ENCODE results near the gene DNAH7. TPM values are rescaled to one million over a fixed set of nuclear protein-coding genes. Genes with fewer than 3 reads are reported as not detected.

DNAH7 gene
- total and polyA plus RNA-seq, 2 donors (not counting 1 experiment from before 2014, with no cell fraction given) = 0.37 to 0.99 TPM

DNA sequence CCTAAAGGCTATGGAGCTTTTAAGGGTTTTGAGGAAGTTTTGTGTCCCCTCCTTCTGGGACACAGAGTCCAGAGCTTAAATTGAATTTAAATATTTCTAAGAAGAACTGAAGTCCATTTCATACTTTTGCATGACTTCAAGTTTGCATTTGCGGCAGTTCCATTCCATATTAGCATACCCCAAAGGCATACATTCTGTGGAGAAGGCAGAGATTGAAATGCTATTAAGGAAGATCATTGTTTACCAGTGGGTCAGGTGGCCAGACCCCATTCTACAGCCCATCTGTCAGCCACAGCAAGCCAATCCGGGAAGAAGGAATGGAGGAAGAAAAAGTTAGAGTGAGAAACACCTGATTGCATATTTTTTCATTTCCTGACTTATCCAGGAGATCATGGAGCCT lies 75.0 kb downstream of the DNAH7 start:
- H3K27me3 ChIP-seq (ENCODE audit: control insufficient read depth, insufficient read depth, low read length) = no peaks in the 10 kb centered on the region
- no peak overlapping the region for H3K27ac ChIP-seq (ENCODE audit: insufficient read depth, low read length)
- no peak overlapping the region for H3K9ac ChIP-seq (ENCODE audit: insufficient read depth, low read length)
- H3K9me3 ChIP-seq (ENCODE audit: control insufficient read depth, insufficient read depth, low read depth, low read length) = no peaks in the 10 kb centered on the region
- DNase-seq (ENCODE audit: low read depth in 2 of 2) = no peak
- no peaks in the 10 kb centered on the region for H3K36me3 ChIP-seq (ENCODE audit: control insufficient read depth, insufficient read depth, low read length)
- no peak for TF ChIP-seq EZH2 (IDR thresholded peaks at IDR 0.05; ENCODE audit: low read length, missing control alignments)
- TF ChIP-seq, protein P1, sequence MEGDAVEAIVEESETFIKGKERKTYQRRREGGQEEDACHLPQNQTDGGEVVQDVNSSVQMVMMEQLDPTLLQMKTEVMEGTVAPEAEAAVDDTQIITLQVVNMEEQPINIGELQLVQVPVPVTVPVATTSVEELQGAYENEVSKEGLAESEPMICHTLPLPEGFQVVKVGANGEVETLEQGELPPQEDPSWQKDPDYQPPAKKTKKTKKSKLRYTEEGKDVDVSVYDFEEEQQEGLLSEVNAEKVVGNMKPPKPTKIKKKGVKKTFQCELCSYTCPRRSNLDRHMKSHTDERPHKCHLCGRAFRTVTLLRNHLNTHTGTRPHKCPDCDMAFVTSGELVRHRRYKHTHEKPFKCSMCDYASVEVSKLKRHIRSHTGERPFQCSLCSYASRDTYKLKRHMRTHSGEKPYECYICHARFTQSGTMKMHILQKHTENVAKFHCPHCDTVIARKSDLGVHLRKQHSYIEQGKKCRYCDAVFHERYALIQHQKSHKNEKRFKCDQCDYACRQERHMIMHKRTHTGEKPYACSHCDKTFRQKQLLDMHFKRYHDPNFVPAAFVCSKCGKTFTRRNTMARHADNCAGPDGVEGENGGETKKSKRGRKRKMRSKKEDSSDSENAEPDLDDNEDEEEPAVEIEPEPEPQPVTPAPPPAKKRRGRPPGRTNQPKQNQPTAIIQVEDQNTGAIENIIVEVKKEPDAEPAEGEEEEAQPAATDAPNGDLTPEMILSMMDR (conservative IDR thresholded peaks at IDR 0.05 in 1 of 2, IDR thresholded peaks at IDR 0.05 in 1 of 2; ENCODE audit: low read depth in 1 of 2, low read length in 2 of 2) = no peak
- H4K20me1 ChIP-seq (ENCODE audit: control insufficient read depth, extremely low read depth, insufficient read depth, low read length) = no peaks in the 10 kb centered on the region
- no peaks in the 10 kb centered on the region for H3K4me1 ChIP-seq (ENCODE audit: control insufficient read depth, extremely low read depth, insufficient read depth, low read length)
- H3K4me2 ChIP-seq (ENCODE audit: extremely low read depth, insufficient read depth, low read length) = no peak overlapping the region
- no peak overlapping the region for H3K4me3 ChIP-seq (replicated peaks in 1 of 4; ENCODE audit: control extremely low read depth in 1 of 4, insufficient read depth in 1 of 4, low read depth in 3 of 4, low read length in 4 of 4)
- no peaks in the 10 kb centered on the region for H3K79me2 ChIP-seq (ENCODE audit: control insufficient read depth, insufficient read depth, low read length)
- H2AFZ ChIP-seq (ENCODE audit: low read length) = no peak overlapping the region

DNA sequence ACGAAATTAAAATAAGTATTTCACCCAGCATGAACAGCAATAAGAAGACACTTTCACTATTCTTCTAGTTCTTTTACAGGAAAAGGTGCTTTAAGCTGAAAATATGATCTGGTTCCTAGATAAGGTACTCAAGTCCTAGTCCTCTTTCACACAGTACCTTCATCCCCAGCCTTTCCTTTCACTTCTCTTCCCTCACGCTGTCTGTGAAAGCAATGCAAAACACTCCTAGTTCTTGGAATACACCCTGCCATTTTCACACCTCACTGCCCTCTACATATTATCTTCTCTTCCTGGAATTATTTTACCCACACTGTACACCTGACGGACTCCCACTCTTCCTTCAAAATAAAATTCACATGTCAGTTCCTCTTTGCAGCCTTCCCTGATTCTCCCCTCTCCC lies 82.9 kb downstream of the DNAH7 start:
- no peak overlapping the region for H3K4me2 ChIP-seq (ENCODE audit: extremely low read depth, insufficient read depth, low read length)
- no peaks in the 10 kb centered on the region for H4K20me1 ChIP-seq (ENCODE audit: control insufficient read depth, extremely low read depth, insufficient read depth, low read length)
- H3K4me3 ChIP-seq (replicated peaks in 1 of 4; ENCODE audit: control extremely low read depth in 1 of 4, insufficient read depth in 1 of 4, low read depth in 3 of 4, low read length in 4 of 4) = no peak overlapping the region
- DNase-seq (ENCODE audit: low read depth in 2 of 2) = no peak
- H3K36me3 ChIP-seq (ENCODE audit: control insufficient read depth, insufficient read depth, low read length) = no peaks in the 10 kb centered on the region
- no peak overlapping the region for H3K9ac ChIP-seq (ENCODE audit: insufficient read depth, low read length)
- no peak overlapping the region for H2AFZ ChIP-seq (ENCODE audit: low read length)
- TF ChIP-seq EZH2 (IDR thresholded peaks at IDR 0.05; ENCODE audit: low read length, missing control alignments) = no peak
- TF ChIP-seq, protein P1 (conservative IDR thresholded peaks at IDR 0.05 in 1 of 2, IDR thresholded peaks at IDR 0.05 in 1 of 2; ENCODE audit: low read depth in 1 of 2, low read length in 2 of 2) = no peak
- H3K27me3 ChIP-seq (ENCODE audit: control insufficient read depth, insufficient read depth, low read length) = no peaks in the 10 kb centered on the region
- no peaks in the 10 kb centered on the region for H3K4me1 ChIP-seq (ENCODE audit: control insufficient read depth, extremely low read depth, insufficient read depth, low read length)
- no peaks in the 10 kb centered on the region for H3K9me3 ChIP-seq (ENCODE audit: control insufficient read depth, insufficient read depth, low read depth, low read length)
- H3K79me2 ChIP-seq (ENCODE audit: control insufficient read depth, insufficient read depth, low read length) = no peaks in the 10 kb centered on the region
- H3K27ac ChIP-seq (ENCODE audit: insufficient read depth, low read length) = no peak overlapping the region

DNA sequence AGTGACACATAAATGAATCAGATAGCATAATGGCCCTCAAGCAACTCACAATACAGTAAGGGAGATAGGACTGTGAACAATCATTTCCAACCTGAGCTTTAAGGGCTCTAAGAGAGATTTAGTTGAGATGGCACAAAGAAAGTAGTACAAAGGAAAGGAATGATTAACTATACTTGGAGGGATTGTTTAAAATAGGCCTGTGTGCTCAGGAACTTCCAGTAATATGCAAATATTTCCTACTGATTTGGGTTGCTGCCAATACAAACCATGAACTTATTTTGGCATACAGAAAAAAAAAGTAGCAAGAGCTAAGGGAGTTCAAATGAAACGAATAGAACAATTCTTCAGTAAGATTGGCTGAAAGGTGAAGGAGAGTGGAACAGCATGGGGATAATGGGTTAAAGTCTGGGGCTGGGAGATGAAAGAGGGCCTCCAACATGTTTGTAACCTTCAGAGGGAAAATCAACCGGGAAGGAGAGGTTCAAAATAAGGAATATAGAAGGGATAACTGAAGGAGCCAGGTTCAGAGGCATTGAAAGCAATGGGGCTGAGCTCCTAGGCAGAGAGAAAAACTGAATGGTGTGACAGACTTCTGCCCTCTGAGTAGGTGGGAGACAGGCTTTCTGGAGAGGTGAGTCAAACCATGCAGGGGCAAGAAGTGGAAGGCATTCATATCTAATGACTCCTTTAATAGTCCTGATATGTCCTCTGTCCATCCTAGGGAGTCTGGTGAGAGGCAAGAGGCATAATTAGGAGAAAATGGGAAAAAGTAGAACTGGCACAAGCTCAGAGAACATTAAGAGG lies 83.5 kb downstream of the DNAH7 start:
- Histone ChIP-seq H3K27ac (ENCODE audit: insufficient read depth, low read length) (no peak overlapping the region), H3K4me1 (ENCODE audit: control insufficient read depth, extremely low read depth, insufficient read depth, low read length) (no peaks in the 10 kb centered on the region)
- TF ChIP-seq, protein P1 (conservative IDR thresholded peaks at IDR 0.05 in 1 of 2, IDR thresholded peaks at IDR 0.05 in 1 of 2; ENCODE audit: low read depth in 1 of 2, low read length in 2 of 2) = no peak
- TF ChIP-seq EZH2 (IDR thresholded peaks at IDR 0.05; ENCODE audit: low read length, missing control alignments) = no peak

More for the DNA sequence above, 83.5 kb downstream of the DNAH7 start:
- no peaks in the 10 kb centered on the region for H3K9me3 ChIP-seq (ENCODE audit: control insufficient read depth, insufficient read depth, low read depth, low read length)
- H3K36me3 ChIP-seq (ENCODE audit: control insufficient read depth, insufficient read depth, low read length) = no peaks in the 10 kb centered on the region
- no peaks in the 10 kb centered on the region for H4K20me1 ChIP-seq (ENCODE audit: control insufficient read depth, extremely low read depth, insufficient read depth, low read length)
- H3K27me3 ChIP-seq (ENCODE audit: control insufficient read depth, insufficient read depth, low read length) = no peaks in the 10 kb centered on the region
- no peak overlapping the region for H2AFZ ChIP-seq (ENCODE audit: low read length)
- H3K4me3 ChIP-seq (replicated peaks in 1 of 4; ENCODE audit: control extremely low read depth in 1 of 4, insufficient read depth in 1 of 4, low read depth in 3 of 4, low read length in 4 of 4) = no peak overlapping the region
- H3K79me2 ChIP-seq (ENCODE audit: control insufficient read depth, insufficient read depth, low read length) = no peaks in the 10 kb centered on the region
- DNase-seq (ENCODE audit: low read depth in 2 of 2) = peak; percentile 53 to 58
- H3K4me2 ChIP-seq (ENCODE audit: extremely low read depth, insufficient read depth, low read length) = no peak overlapping the region
- H3K9ac ChIP-seq (ENCODE audit: insufficient read depth, low read length) = no peak overlapping the region

All from fibroblast of lung (primary cell).